A673 (cell line): ENCODE measurements around the gene PRG3. TPM values are rescaled to one million over a fixed set of nuclear protein-coding genes. Genes with fewer than 3 reads are reported as not detected.

Experiments used
- BruUV-seq: library from RNA; stranded (reverse); fragments of 400-500 nt; replicated peaks from 2 replicates; lab custom pipeline; 2021; lab: Mats Ljungman, UMichigan
- CTCF ChIA-PET: fragments of 300-600 bp; sonication (Branson Sonifier 250); formaldehyde crosslinking; loops from one replicate; lab custom pipeline; 2022; ENCODE audit warnings: antibody characterized with exemption; lab: Charles Lee
- POLR2A ChIA-PET: fragments of 300-600 bp; sonication (Branson Sonifier 250); formaldehyde crosslinking; loops from one replicate; lab custom pipeline; 2022; ENCODE audit warnings: antibody characterized with exemption; ENCODE audit not compliant: low non-redundant PET; lab: Charles Lee
- DNase-seq: peaks from one replicate; pipeline ENCODE4 v3.0.0-alpha.2; 2015; ENCODE audit warnings: low spot score
- H3K27ac ChIP-seq: fragments of 200-600 bp; sonication (generic); 2 replicates; pipeline ENCODE4 v1.5.1; 2016; ENCODE audit warnings: mixed run types, low read depth, mild to moderate bottlenecking, mixed read lengths, antibody characterized with exemption, low read length; ENCODE audit not compliant: poor library complexity, severe bottlenecking
- H3K27me3 ChIP-seq: fragments of 200-600 bp; sonication (generic); replicated peaks from 2 replicates; pipeline ENCODE4 v1.6.1; 2017; ENCODE audit warnings: mixed run types, low read depth, mild to moderate bottlenecking, mixed read lengths, antibody characterized with exemption, low read length; ENCODE audit not compliant: insufficient read depth, poor library complexity
- H3K36me3 ChIP-seq: fragments of 200-600 bp; sonication (generic); 2 replicates; pipeline ENCODE4 v1.6.1; 2016; ENCODE audit warnings: mixed run types, mild to moderate bottlenecking, mixed read lengths, antibody characterized with exemption, low read length; ENCODE audit not compliant: insufficient read depth, poor library complexity, severe bottlenecking
- H3K4me1 ChIP-seq: fragments of 200-600 bp; sonication (generic); 2 replicates; pipeline ENCODE4 v1.6.1; 2017; ENCODE audit warnings: mixed run types, mild to moderate bottlenecking, mixed read lengths, antibody characterized with exemption, low read length; ENCODE audit not compliant: insufficient read depth, poor library complexity, severe bottlenecking
- H3K4me3 ChIP-seq: fragments of 200-600 bp; sonication (generic); 2 replicates; pipeline ENCODE4 v1.5.1; 2016; ENCODE audit warnings: low read depth, mixed run types, mild to moderate bottlenecking, mixed read lengths, low read length; ENCODE audit not compliant: poor library complexity, severe bottlenecking
- H3K9me3 ChIP-seq: fragments of 200-600 bp; sonication (generic); 2 replicates; pipeline ENCODE4 v1.6.1; 2016; ENCODE audit warnings: mixed run types, low read depth, mild to moderate bottlenecking, mixed read lengths, antibody characterized with exemption, low read length; ENCODE audit not compliant: poor library complexity, severe bottlenecking
- CTCF ChIP-seq: fragments of 300-800, 200-600 bp; sonication (generic); conservative IDR thresholded peaks from 2 replicates; pipeline ENCODE4 v1.5.1; 2017; ENCODE audit warnings: low read depth, mild to moderate bottlenecking, antibody characterized with exemption, low read length, moderate library complexity, mixed read lengths
- EZH2 ChIP-seq: fragments of 200-600 bp; sonication (generic); IDR thresholded peaks from 2 replicates; pipeline ENCODE4 v1.6.1; 2017; ENCODE audit warnings: borderline replicate concordance, low read depth, mild to moderate bottlenecking, mixed read lengths, antibody characterized with exemption, low read length; ENCODE audit not compliant: poor library complexity, severe bottlenecking
- intact Hi-C: fragments of 100-400 bp; cut with micrococcal nuclease; formaldehyde crosslinking; loops from one replicate; pipeline ENCODE4 v1.10.0; 2022; ENCODE audit not compliant: unreplicated experiment
- total RNA-seq: library from RNA; stranded (reverse); gene quantifications from 2 replicates; pipeline ENCODE4 v1.2.3, GENCODE V29; 2021

The PRG3 gene
- total RNA-seq, 1 experiment from 2014 or later: not detected

- ChIA-PET CTCF (no interaction called here), POLR2A (interaction anchor here (0.7 kb wide), 1 partner anchor 21 kb away, joined by 7 read pairs; no protein-coding TSS in a partner anchor)
- H3K27me3 ChIP-seq: no peaks in the 10 kb centered on the region
These were observed 16.5 kb upstream of the PRG3 start for GRCh38 chr11:57397394-57397990.

GRCh38 chr11:57396744-57397143 lies 15.8 kb upstream of the PRG3 start:
- intact Hi-C loops: no loop called here
- BruUV-seq: no TSS peak
- H3K4me1 ChIP-seq: no peaks in the 10 kb centered on the region
- POLR2A ChIA-PET: no interaction called here
- H3K27me3 ChIP-seq: no peaks in the 10 kb centered on the region
- no peak for DNase-seq
- CTCF ChIA-PET: no interaction called here
- no peak overlapping the region for H3K27ac ChIP-seq
- TF ChIP-seq EZH2 (no peak), CTCF (no peak)
- H3K9me3 ChIP-seq: no peaks in the 10 kb centered on the region
- H3K4me3 ChIP-seq: no peak overlapping the region
- H3K36me3 ChIP-seq: no peaks in the 10 kb centered on the region

More at GRCh38 chr11:57397394-57397990, 16.5 kb upstream of the PRG3 start:
- no TSS peak for BruUV-seq
- Histone ChIP-seq H3K9me3 (no peaks in the 10 kb centered on the region), H3K27ac (no peak overlapping the region), H3K36me3 (no peaks in the 10 kb centered on the region), H3K4me3 (no peak overlapping the region), H3K4me1 (no peaks in the 10 kb centered on the region)
- no peak for DNase-seq
- intact Hi-C loops: no loop called here
- no peak for TF ChIP-seq CTCF
- no peak for TF ChIP-seq EZH2

- H3K4me1 ChIP-seq: no peaks in the 10 kb centered on the region
- H3K36me3 ChIP-seq: no peaks in the 10 kb centered on the region
- TF ChIP-seq EZH2 (no peak), CTCF (no peak)
- no TSS peak for BruUV-seq
- no peaks in the 10 kb centered on the region for H3K9me3 ChIP-seq
- no peak overlapping the region for H3K4me3 ChIP-seq
- intact Hi-C loops: no loop called here
- DNase-seq: no peak
- H3K27ac ChIP-seq: no peak overlapping the region
- ChIA-PET CTCF (no interaction called here), POLR2A (no interaction called here)
- peaks cover 1% of the 10 kb centered on the region for H3K27me3 ChIP-seq
These were observed 15.1 kb upstream of the PRG3 start for GRCh38 chr11:57395905-57396623.
